ENCODE measurements around the gene ECE2.

DNA sequence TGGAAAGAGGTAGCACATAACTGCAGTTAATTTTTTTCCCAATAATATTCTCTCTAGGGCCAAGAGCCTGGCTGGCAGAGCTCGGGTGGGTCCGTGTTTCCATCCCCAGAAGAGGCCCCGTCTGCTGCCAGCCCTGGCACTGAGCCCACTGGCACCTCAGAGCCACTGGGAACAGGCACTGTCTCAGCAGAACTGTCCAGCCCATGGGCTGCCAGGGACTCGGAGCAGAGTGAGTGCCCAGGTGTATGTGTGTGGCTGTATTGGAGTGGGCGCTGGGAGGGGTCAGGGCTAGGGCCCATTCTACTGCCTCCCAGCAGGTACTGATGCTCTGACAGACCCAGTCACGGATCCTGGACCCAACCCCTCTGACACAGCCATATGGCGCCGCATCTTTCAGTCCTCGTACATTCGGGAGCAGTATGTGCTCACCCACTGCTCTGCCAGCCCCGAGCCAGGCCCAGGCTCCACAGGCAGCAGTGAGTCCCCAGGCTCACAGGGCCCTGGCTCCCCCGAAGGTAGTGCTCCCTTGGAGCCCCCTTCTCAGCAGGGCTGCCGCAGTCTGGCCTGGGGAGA lies 37.5 kb upstream of the ECE2 start:
- TF ChIP-seq EZH2 (IDR thresholded peaks at IDR 0.05; ENCODE audit: borderline replicate concordance, low read depth, low read length, poor library complexity, severe bottlenecking) = no peak
- TF ChIP-seq, protein P1, sequence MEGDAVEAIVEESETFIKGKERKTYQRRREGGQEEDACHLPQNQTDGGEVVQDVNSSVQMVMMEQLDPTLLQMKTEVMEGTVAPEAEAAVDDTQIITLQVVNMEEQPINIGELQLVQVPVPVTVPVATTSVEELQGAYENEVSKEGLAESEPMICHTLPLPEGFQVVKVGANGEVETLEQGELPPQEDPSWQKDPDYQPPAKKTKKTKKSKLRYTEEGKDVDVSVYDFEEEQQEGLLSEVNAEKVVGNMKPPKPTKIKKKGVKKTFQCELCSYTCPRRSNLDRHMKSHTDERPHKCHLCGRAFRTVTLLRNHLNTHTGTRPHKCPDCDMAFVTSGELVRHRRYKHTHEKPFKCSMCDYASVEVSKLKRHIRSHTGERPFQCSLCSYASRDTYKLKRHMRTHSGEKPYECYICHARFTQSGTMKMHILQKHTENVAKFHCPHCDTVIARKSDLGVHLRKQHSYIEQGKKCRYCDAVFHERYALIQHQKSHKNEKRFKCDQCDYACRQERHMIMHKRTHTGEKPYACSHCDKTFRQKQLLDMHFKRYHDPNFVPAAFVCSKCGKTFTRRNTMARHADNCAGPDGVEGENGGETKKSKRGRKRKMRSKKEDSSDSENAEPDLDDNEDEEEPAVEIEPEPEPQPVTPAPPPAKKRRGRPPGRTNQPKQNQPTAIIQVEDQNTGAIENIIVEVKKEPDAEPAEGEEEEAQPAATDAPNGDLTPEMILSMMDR (conservative IDR thresholded peaks at IDR 0.05; ENCODE audit: low read depth, low read length) = no peak

Data from A673 (cell line).